K562 (cell line): ENCODE data around the gene MORF4L1. TPM values are rescaled to one million over a fixed set of nuclear protein-coding genes. Genes with fewer than 3 reads are reported as not detected.

Experiments used
- CHAMP1 ChIP-seq: fragments of 450-650 bp; IDR thresholded peaks from 2 replicates; pipeline ENCODE4 v1.6.1; 2016; ENCODE audit warnings: mild to moderate bottlenecking
- CHD4 ChIP-seq: fragments of 200-600 bp; sonication (generic); IDR thresholded peaks from 3 replicates; pipeline ENCODE4 v1.6.1; 2012; ENCODE audit warnings: low read depth, mild to moderate bottlenecking, mixed read lengths, low read length, inconsistent platforms; ENCODE audit not compliant: insufficient read depth, insufficient replicate concordance, poor library complexity, severe bottlenecking
- CLOCK ChIP-seq: fragments of 250-450 bp; sonication (Bioruptor Pico); IDR thresholded peaks from 2 replicates; pipeline ENCODE4 v1.4.0; 2020; ENCODE audit warnings: mild to moderate bottlenecking, moderate library complexity, borderline replicate concordance
- CREB5 ChIP-seq: fragments of 250-450 bp; sonication (Bioruptor Pico); IDR thresholded peaks from 2 replicates; pipeline ENCODE4 v1.5.0; 2020; ENCODE audit warnings: mild to moderate bottlenecking
- CREBBP ChIP-seq: IDR thresholded peaks from one replicate; pipeline ENCODE4 v1.6.1; 2012; ENCODE audit warnings: low read depth, mild to moderate bottlenecking, control low read depth, inconsistent platforms, low read length
- EWSR1 ChIP-seq: fragments of 450-650 bp; IDR thresholded peaks from 2 replicates; pipeline ENCODE4 v1.6.1; 2018; ENCODE audit warnings: borderline replicate concordance, mild to moderate bottlenecking, low read depth, moderate library complexity; ENCODE audit not compliant: partially characterized antibody
- FOXM1 ChIP-seq, 2 experiments: fragments of 450-650 bp in 1 of 2; sonication (generic) in 1 of 2; formaldehyde crosslinking in 1 of 2; IDR thresholded peaks; 2 replicates each; pipeline versions ENCODE4 v1.6.1 to v1.9.0; 2017 to 2022; ENCODE audit warnings: low read depth in 2 of 2, mild to moderate bottlenecking in 2 of 2, missing genetic modification reagents in 1 of 2, moderate library complexity in 1 of 2
- HDGF ChIP-seq: fragments of 450-650 bp; IDR thresholded peaks from 2 replicates; pipeline ENCODE4 v1.6.1; 2016
- HMBOX1 ChIP-seq: sonication (generic); IDR thresholded peaks from 2 replicates; pipeline ENCODE4 v1.6.1; 2016
- HNRNPH1 ChIP-seq: fragments of 200-400 bp; formaldehyde crosslinking; optimal IDR thresholded peaks from 2 replicates; pipeline ENCODE3; 2017; ENCODE audit warnings: low read depth, mild to moderate bottlenecking, low read length, moderate library complexity
- LARP7 ChIP-seq: fragments of 450-650 bp; IDR thresholded peaks from 2 replicates; pipeline ENCODE4 v1.6.1; 2016
- MYNN ChIP-seq, 2 experiments: sonication (generic); formaldehyde crosslinking in 1 of 2; IDR thresholded peaks; 2 replicates each; pipeline versions ENCODE4 v1.5.0 to v1.6.1; 2016 to 2020; ENCODE audit warnings: antibody characterized with exemption in 1 of 2, missing genetic modification reagents in 1 of 2
- SMAD3 ChIP-seq: fragments of 450-650 bp; formaldehyde crosslinking; conservative IDR thresholded peaks from 2 replicates; pipeline ENCODE4 v1.4.0; 2020; ENCODE audit warnings: mild to moderate bottlenecking
- TAF1 ChIP-seq: IDR thresholded peaks from 2 replicates; pipeline ENCODE4 v1.6.1; 2011; ENCODE audit warnings: mild to moderate bottlenecking, low read length, moderate library complexity; ENCODE audit not compliant: insufficient read depth, control insufficient read depth, severe bottlenecking; ENCODE audit errors: extremely low read depth
- TSC22D4 ChIP-seq: fragments of 450-650 bp; IDR thresholded peaks from 2 replicates; pipeline ENCODE4 v1.6.1; 2016; ENCODE audit warnings: missing genetic modification characterization, missing biosample characterization, control low read depth
- ZNF23 ChIP-seq: fragments of 250-450 bp; sonication (Bioruptor Pico); IDR thresholded peaks from 2 replicates; pipeline ENCODE4 v1.4.0; 2020; ENCODE audit warnings: mild to moderate bottlenecking
- ZNF232 ChIP-seq: sonication (generic); formaldehyde crosslinking; IDR thresholded peaks from 2 replicates; pipeline ENCODE4 v1.8.0; 2022; ENCODE audit warnings: mild to moderate bottlenecking, missing genetic modification reagents
- ZNF253 ChIP-seq: fragments of 250-450 bp; sonication (Bioruptor Pico); conservative IDR thresholded peaks from 2 replicates; pipeline ENCODE4 v1.6.1; 2021; ENCODE audit warnings: mild to moderate bottlenecking
- ZNF589 ChIP-seq: fragments of 200-800 bp; sonication (Bioruptor generic); IDR thresholded peaks from 2 replicates; pipeline ENCODE4 v1.6.1; 2016; ENCODE audit warnings: low read depth, missing genetic modification characterization, missing compliant biosample characterization
- ZNF77 ChIP-seq: fragments of 250-450 bp; sonication (Bioruptor Pico); IDR thresholded peaks from 2 replicates; pipeline ENCODE4 v1.5.0; 2020
- polyA plus RNA-seq, 8 experiments: library from polyadenylated mRNA; depleted of rRNA in 4 of 8; stranded (reverse) in 5 of 8; unstranded in 3 of 8; fragments of >200 nt; fragmentation: Nextera tagmentation in 2 of 8; fragmentation: Illumina TruSeq in 1 of 8; extraction: Ambion mirVana in 2 of 8; extraction: Trizol in 1 of 8; gene quantifications; 2 replicates each; pipeline versions ENCODE4 v1.2.1 to v1.2.3, GENCODE V29; 2011 to 2014; ENCODE audit warnings: inconsistent platforms in 1 of 8, missing spikeins in 1 of 8
- total RNA-seq, 7 experiments: library from RNA; depleted of rRNA in 6 of 7; stranded (reverse); fragments of >200 nt in 6 of 7; fragmentation: Illumina TruSeq in 2 of 7; extraction: Trizol in 2 of 7; gene quantifications; 2 replicates each; pipeline versions ENCODE4 v1.2.1 to v1.2.3, GENCODE V29; 2011 to 2021; ENCODE audit warnings: low replicate concordance in 1 of 7

MORF4L1 gene
- total and polyA plus RNA-seq, 9 of the 15 experiments (the other 6 are each of a cell fraction or from before 2014, with no cell fraction given) = 127 to 615 (median 281) TPM

- TF ChIP-seq CHAMP1 (no peak), CLOCK (no peak), HDGF (no peak), MYNN (IDR thresholded peaks at IDR 0.05) (0 out of 2 replicates have a peak, but pooled peaks have one; percentile 53), MYNN (CRISPR knock-in tag; IDR thresholded peaks at IDR 0.05) (no peak), CHD4 (no peak), FOXM1 (IDR thresholded peaks at IDR 0.05; ENCODE audit: low read depth) (no peak), FOXM1 (CRISPR knock-in tag; IDR thresholded peaks at IDR 0.05; ENCODE audit: low read depth) (no peak), LARP7 (0 out of 2 replicates have a peak, but pooled peaks have one; percentile 47), CREB5 (peak; percentile 18; the same call in 1 of the 2 replicates), ZNF232 (no peak; the same call in 1 of the 2 replicates), SMAD3 (CRISPR knock-in tag) (no peak), TAF1 (peak; percentile 90), ZNF589 (peak; percentile 76), ZNF77 (CRISPR knock-in tag) (no peak), HMBOX1 (no peak), ZNF253 (no peak), CREBBP (no peak), EWSR1 (no peak), TSC22D4 (tag) (no peak), HNRNPH1 (no peak), ZNF23 (no peak)
Measured at GRCh38 chr15:78872972-78873792, 492 bp downstream of the MORF4L1 start (continued).
